HG03520 (cell line): Measurements from ENCODE around the gene EXOC3L4.
A peak's percentile ranks its signal among the peaks of the same experiment; 100 is the strongest.
"Not testable (repeated sequence)": the region's sequence is repeated elsewhere in the genome, so short reads cannot be mapped to it uniquely, and the experiment has no call there.

Experiments used
- ATAC-seq: cut with Tn5 transposase; IDR thresholded peaks from one replicate; pipeline ENCODE4 v1.9.1; 2021; ENCODE audit warnings: mild to moderate bottlenecking, moderate library complexity; ENCODE audit not compliant: unreplicated experiment

EXOC3L4 gene

GRCh38 chr14:103094406-103095209 lies at the start of gene EXOC3L4:
Gene EXOC3L4, plus strand, starts transcription at chr14:103094725. Its CDS starts 5,495 bp downstream, at chr14:103100220.
- ATAC-seq, result no peak

GRCh38 chr14:103045371-103045869 lies 49.1 kb upstream of the EXOC3L4 start:
- ATAC-seq, result no peak

GRCh38 chr14:103047453-103047852 lies 47.1 kb upstream of the EXOC3L4 start:
- not testable (repeated sequence) for ATAC-seq

- no peak for ATAC-seq
Measured at GRCh38 chr14:103050935-103051334, 43.6 kb upstream of the EXOC3L4 start.

GRCh38 chr14:103052407-103052806 lies 42.1 kb upstream of the EXOC3L4 start:
- ATAC-seq, result no peak

GRCh38 chr14:103055695-103056094 lies 38.8 kb upstream of the EXOC3L4 start:
- ATAC-seq, result no peak

GRCh38 chr14:103056322-103057027 lies 38.0 kb upstream of the EXOC3L4 start:
- no peak for ATAC-seq

GRCh38 chr14:103057028-103057371 lies 37.5 kb upstream of the EXOC3L4 start:
- ATAC-seq, result no peak

- ATAC-seq, result peak; percentile 70
Measured at GRCh38 chr14:103057372-103058163, 37.0 kb upstream of the EXOC3L4 start, which contains the start of gene CDC42BPB. Gene CDC42BPB, minus strand, starts transcription at chr14:103057549. Its CDS starts 376 bp downstream, at chr14:103057173.

- ATAC-seq, result no peak
Measured at GRCh38 chr14:103058164-103059055, 36.1 kb upstream of the EXOC3L4 start.

- no peak for ATAC-seq
Measured at GRCh38 chr14:103059556-103059955, 35.0 kb upstream of the EXOC3L4 start.

- no peak for ATAC-seq
Measured at GRCh38 chr14:103061482-103061976, 33.0 kb upstream of the EXOC3L4 start.

GRCh38 chr14:103064436-103064835 lies 30.1 kb upstream of the EXOC3L4 start:
- ATAC-seq, result no peak

- ATAC-seq, result no peak
Measured at GRCh38 chr14:103064978-103065377, 29.5 kb upstream of the EXOC3L4 start.

- no peak for ATAC-seq
Measured at GRCh38 chr14:103065861-103066260, 28.7 kb upstream of the EXOC3L4 start.

GRCh38 chr14:103066399-103066798 lies 28.1 kb upstream of the EXOC3L4 start:
- no peak for ATAC-seq

GRCh38 chr14:103067231-103067954 lies 27.1 kb upstream of the EXOC3L4 start:
- ATAC-seq, result no peak

GRCh38 chr14:103068351-103069073 lies 26.0 kb upstream of the EXOC3L4 start:
- no peak for ATAC-seq
